Measurements from ENCODE around the gene KCNK13. TPM values are rescaled to one million over a fixed set of nuclear protein-coding genes. Genes with fewer than 3 reads are reported as not detected.
"Not testable (repeated sequence)": the region's sequence is repeated elsewhere in the genome, so short reads cannot be mapped to it uniquely, and the experiment has no call there.

KCNK13 gene
- total RNA-seq, 1 donor from 2014 or later: 0.53 TPM

DNA sequence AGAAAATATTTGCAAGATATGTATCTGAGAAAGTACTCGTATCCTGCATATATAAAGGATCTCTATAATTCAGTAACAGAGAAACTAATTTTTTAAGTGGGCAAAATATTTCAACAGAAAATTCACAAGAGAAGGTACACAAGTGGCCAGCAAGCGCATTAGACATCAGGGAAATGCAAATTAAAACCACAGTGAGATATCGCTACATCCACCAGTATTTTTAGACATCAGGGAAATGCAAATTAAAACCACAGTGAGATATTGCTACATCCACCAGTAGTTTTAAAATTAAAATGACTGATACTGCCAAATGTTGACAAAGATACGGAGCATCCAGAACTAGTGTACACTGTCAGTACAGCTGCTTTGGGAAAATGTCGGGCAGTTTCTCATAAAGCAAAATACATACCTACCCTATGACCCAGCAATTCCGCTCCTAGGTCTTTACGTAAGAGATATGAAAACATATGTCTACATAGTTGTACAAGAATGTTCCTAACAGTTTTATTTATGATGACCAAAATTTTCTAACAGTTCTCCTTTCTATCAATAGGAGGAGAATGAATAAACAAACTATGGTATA, 2.8 kb upstream of the KCNK13 start:
- intact Hi-C loops (cut with DNase I): no loop called here
- no peak for DNase-seq (ENCODE audit: low spot score)
- no peak for ATAC-seq

- intact Hi-C loops (cut with DNase I): no loop called here
- peak; percentile 49 for ATAC-seq
- no peak for DNase-seq (ENCODE audit: low spot score)
Measured at GRCh38 chr14:90060312-90060964, 1.4 kb upstream of the KCNK13 start.

DNA sequence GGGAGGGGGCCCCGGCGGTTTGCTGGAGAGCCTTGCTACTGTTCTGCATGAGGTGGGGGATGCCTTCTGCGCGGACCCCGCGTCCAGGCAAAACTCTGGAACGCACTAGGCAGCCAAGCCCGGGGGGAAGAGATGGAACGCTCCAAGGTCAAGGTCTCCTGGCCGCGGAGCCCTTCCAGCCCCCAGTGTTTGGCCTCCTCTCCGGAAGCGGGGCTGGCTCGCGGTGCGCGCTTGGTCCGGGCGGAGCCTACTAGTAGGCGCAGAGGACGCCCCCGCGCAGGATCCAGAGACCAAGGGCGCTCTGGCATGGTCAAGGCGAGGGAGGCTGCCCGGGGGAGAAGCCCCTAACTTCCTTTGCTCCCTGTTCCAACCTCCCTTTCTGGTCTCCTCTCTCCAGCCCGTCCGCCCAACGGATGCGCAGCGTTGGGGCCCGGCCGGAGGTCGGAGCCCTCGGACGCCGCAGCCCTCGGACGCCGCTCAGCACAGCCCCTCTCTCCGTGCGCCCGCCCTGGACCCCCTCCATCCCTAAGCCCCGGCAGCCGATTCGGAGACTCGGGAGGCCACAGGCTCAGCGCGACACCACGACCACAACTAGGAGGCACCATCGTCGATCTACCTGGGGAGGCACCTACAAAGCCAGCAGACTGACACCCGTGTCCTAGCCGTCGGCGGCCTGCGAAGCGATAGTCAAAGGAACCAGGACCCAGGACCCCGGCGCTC, 669 bp upstream of the KCNK13 start:
- no peak for ATAC-seq
- no peak for DNase-seq (ENCODE audit: low spot score)
- intact Hi-C loops (cut with DNase I): no loop called here

DNA sequence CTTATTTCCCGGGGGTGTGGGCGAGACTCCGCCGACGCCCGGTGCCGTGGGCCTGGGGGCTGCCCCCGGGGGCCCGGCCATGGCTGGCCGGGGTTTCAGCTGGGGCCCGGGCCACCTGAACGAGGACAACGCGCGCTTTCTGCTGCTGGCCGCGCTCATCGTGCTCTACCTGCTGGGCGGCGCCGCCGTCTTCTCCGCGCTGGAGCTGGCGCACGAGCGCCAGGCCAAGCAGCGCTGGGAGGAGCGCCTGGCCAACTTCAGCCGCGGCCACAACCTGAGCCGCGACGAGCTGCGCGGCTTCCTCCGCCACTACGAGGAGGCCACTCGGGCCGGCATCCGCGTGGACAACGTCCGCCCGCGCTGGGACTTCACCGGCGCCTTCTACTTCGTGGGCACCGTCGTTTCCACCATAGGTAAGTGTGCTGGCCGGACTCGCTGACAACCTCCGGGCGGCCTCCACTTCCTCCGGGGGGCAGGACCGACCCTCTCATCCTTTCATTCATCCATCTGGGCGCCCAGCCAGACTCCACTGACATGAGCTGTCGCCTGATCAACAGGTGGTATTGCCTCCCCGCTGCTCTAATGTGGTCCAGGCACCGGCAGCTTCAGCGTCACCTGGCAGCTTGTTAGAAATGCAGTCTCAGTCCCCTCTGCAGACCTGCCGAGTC, 467 bp downstream of the KCNK13 start:
- DNase-seq (ENCODE audit: low spot score) (no peak), ATAC-seq (no peak)
- intact Hi-C loops (cut with DNase I): no loop called here

DNA sequence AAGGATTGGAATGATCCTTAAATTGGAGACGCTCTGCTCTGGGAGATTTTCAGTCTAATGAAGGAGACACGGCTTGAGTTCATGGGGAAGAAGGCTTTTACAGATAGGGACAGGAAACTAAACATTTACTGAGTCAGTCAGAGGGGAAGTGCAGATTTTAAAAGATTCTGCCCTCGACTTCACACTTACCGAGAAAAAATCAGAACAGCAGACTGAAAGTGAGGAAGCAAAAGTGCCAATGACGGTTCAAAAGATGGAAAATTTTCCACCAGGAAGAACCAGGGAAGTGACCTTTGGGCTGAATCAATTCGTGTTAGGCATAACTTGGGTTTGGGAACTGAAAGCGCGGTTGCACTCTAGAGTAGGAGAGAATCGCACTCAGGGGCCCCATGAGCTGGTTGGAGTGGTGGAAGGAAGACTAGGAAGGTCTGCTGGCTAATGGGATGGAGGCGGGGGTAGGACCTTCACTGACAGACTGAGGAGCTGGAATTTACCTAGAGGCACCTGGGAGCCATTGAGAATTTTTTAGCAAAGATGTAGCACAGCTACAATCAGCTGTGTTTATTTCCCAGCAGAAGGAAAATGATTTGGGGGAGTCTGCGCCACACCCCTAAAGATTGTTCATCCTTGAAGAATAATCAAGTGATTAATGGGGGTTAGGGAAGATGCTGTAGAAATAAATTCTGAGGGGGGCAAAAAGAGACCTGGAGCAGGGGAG, 1.2 kb downstream of the KCNK13 start:
- ATAC-seq (no peak), DNase-seq (ENCODE audit: low spot score) (no peak)
- intact Hi-C loops (cut with DNase I): no loop called here

- ATAC-seq (no peak), DNase-seq (ENCODE audit: low spot score) (no peak)
- intact Hi-C loops (cut with DNase I): no loop called here
Measured at GRCh38 chr14:90072350-90072749, 10.6 kb downstream of the KCNK13 start.

DNA sequence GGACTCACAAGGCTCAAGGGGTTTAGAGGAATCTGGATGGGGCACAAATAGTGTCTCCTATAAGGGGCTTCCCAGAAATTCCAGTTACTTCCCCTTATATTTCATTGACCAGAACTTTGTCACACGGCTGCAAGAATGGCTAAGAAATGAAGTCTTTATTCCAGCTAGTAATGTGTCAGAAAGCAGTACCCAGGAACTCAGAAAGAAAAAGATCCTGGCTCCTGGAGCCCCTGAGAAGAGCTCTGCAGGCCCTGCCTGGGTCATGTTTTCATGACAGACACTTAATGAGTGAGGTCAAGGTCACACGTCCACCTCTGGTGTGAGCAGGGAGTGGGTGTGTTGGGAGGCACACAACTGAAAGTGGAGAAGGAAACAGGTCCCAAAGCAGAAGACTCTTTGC, 17.8 kb downstream of the KCNK13 start:
- no peak for ATAC-seq
- no peak for DNase-seq (ENCODE audit: low spot score)
- intact Hi-C loops (cut with DNase I): no loop called here

GRCh38 chr14:90087433-90087832, 25.6 kb downstream of the KCNK13 start:
- ATAC-seq (peak; percentile 67), DNase-seq (ENCODE audit: low spot score) (no peak)
- intact Hi-C loops (cut with DNase I): no loop called here

- intact Hi-C loops (cut with DNase I): no loop called here
- no peak for DNase-seq (ENCODE audit: low spot score)
- ATAC-seq: no peak
Measured at GRCh38 chr14:90088176-90088575, 26.4 kb downstream of the KCNK13 start.

DNA sequence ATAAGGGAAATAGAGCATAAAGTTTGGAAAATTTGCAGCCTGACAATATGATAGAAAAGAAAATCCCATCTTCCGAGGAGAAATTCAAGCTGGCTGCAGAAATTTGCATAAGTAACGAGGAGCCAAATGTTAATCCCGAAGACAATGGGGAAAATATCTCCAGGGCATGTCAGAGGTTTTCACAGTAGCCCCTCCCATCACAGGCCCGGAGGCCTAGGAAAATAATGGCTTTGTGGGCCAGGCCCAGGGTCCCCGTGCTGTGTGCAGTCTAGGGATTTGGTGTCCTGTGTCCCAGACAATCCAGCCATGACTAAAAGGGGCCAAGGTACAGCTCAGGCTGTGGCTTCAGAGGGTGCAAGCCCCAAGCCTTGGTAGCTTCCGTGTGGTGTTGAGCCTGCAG, 27.7 kb downstream of the KCNK13 start:
- intact Hi-C loops (cut with DNase I); DNase-seq (ENCODE audit: low spot score); ATAC-seq: not testable (repeated sequence)

GRCh38 chr14:90091393-90091792, 29.6 kb downstream of the KCNK13 start:
- DNase-seq (ENCODE audit: low spot score) (no peak), ATAC-seq (no peak)
- intact Hi-C loops (cut with DNase I): no loop called here

DNA sequence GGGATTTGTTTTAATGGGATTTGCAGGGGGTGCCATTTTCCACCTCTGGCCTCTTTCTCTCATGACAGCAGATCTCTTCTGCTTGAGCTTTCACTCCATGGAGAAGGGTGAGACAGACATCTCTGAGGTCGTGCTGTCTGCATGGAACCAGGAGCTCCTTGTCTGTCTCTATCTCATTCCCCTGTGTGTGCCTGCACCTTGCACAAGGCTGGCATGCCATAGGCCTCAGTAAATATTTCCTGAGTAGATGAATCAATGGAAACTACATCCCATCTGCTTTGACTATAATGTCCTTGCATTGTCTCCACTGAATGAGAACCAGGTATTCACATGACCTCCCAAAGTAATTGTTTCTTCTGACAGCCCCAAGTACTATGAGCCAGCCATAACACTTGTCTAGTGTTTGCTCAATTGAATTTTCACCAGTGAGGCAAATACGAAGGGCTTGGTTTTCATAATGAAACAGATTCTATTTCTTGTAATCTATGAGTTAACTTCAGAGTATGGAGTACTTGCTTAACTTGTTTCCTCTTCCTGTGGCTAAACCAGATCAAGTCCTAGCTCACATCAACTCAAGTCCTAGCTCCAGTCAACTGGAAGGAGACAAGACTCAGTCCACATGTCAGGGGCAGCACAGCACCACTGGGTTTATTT, 32.3 kb downstream of the KCNK13 start:
- no peak for ATAC-seq
- intact Hi-C loops (cut with DNase I): no loop called here

GRCh38 chr14:90095096-90095495, 33.3 kb downstream of the KCNK13 start:
- intact Hi-C loops (cut with DNase I): no loop called here
- ATAC-seq (no peak), DNase-seq (ENCODE audit: low spot score) (no peak)

More for the DNA sequence above, 32.3 kb downstream of the KCNK13 start:
- DNase-seq (ENCODE audit: low spot score): no peak

DNA sequence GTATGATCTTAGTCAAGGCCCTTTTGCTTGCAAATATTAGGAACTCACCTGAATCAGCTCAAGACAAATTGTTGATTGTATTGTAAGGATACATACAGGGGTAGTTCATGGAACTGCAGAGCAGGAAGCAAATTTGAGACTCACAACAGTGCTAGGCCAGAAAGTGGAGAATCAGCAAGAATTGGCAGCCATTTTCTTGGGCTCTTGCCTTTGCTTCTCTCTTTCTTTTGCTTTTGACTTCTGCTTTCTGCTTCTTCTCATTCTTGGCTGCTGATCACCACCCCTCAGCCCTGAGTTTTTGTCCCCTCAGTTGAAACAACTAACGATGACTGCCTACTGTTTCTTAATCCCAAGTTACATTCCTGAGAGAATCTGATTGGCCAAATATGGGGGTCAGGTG, 34.8 kb downstream of the KCNK13 start:
- DNase-seq (ENCODE audit: low spot score) (no peak), ATAC-seq (no peak)
- intact Hi-C loops (cut with DNase I): no loop called here

GRCh38 chr14:90103808-90104207, 42.0 kb downstream of the KCNK13 start:
- intact Hi-C loops (cut with DNase I): no loop called here
- no peak for DNase-seq (ENCODE audit: low spot score)
- ATAC-seq: no peak

DNA sequence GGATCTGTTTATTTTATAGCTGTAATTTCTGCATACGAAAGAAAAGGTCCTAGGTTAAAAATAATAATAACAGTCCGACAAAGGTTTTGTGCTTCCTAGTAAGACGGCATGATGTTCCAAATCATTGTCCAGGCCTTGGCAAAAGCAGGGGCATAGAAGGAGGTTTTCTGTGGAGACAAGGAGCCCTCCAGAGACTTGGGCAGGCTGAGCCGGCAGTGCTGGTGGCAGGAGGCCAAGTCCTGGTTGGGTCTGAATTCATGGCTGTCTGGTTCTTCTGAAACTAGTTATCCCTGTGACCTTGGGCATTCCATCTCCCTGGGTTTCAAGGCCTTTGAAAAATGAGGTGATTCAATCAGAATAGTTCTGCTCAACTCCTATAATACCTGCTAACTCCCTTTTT, 44.0 kb downstream of the KCNK13 start:
- ATAC-seq (no peak), DNase-seq (ENCODE audit: low spot score) (no peak)
- intact Hi-C loops (cut with DNase I): no loop called here

GRCh38 chr14:90107789-90108188, 46.0 kb downstream of the KCNK13 start:
- ATAC-seq (no peak), DNase-seq (ENCODE audit: low spot score) (no peak)
- intact Hi-C loops (cut with DNase I): no loop called here

DNA sequence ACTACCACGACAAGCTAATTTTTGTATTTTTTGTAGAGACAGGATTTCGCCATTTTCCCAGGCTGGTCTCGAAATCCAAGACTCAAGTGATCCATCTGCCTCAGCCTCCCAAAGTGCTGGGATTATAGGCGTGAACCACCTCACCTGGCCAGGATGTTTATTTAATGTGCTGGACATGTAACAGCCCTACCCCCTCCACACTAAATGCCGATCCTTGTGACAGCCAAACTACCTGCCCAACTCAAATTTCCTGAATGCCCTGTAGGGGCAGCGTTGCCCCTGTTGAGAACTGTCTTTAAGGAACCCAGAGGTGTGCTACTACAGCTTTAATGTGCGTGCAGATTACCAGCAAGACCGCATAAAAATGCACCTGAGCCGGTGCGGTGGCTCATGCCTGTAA, 48.1 kb downstream of the KCNK13 start:
- intact Hi-C loops (cut with DNase I): no loop called here
- ATAC-seq (no peak), DNase-seq (ENCODE audit: low spot score) (no peak)
